ENCODE data around the gene SOCS7. TPM values are rescaled to one million over a fixed set of nuclear protein-coding genes. Genes with fewer than 3 reads are reported as not detected.
A peak's percentile ranks its signal among the peaks of the same experiment; 100 is the strongest.

SOCS7 gene
- total RNA-seq, 1 donor from 2014 or later = 17.8 TPM

GRCh38 chr17:38334480-38335364 is 16.9 kb upstream of the SOCS7 start:
- intact Hi-C loops (cut with DNase I) = no loop called here
- no peak for DNase-seq (ENCODE audit: low spot score)

- intact Hi-C loops (cut with DNase I) = no loop called here
- no peak for DNase-seq (ENCODE audit: low spot score)
Observed at GRCh38 chr17:38336838-38337237, 14.8 kb upstream of the SOCS7 start.

GRCh38 chr17:38338053-38338452 is 13.6 kb upstream of the SOCS7 start:
- intact Hi-C loops (cut with DNase I) = no loop called here
- no peak for DNase-seq (ENCODE audit: low spot score)

DNA sequence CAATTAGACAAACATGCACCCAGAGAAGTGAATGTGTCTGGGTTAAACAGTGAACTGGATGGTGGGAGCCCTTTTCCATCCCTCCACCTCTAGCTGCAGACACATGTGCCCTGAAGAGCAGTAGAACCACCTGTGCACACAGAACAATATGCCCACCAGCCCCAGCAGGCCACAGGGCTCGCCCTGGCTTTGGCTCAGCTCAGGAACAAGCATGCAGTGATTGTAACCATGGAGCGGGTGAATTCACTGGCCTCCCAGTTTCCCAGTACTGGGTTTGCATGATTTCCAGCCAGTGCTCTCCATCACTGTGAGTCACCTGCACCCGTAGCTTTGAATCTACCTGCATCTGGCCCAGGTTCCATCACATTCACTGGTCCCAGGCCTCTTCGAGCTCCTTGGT is 13.1 kb upstream of the SOCS7 start:
- intact Hi-C loops (cut with DNase I) = no loop called here

GRCh38 chr17:38339891-38340290 is 11.8 kb upstream of the SOCS7 start:
- no peak for DNase-seq (ENCODE audit: low spot score)
- intact Hi-C loops (cut with DNase I) = no loop called here

More for the DNA sequence above, 13.1 kb upstream of the SOCS7 start:
- no peak for DNase-seq (ENCODE audit: low spot score)

- no peak for DNase-seq (ENCODE audit: low spot score)
- intact Hi-C loops (cut with DNase I) = no loop called here
Observed at GRCh38 chr17:38341035-38341721, 10.5 kb upstream of the SOCS7 start.

- DNase-seq (ENCODE audit: low spot score) = no peak
- intact Hi-C loops (cut with DNase I) = no loop called here
Observed at GRCh38 chr17:38342886-38343607, 8.6 kb upstream of the SOCS7 start.

- intact Hi-C loops (cut with DNase I) = no loop called here
- DNase-seq (ENCODE audit: low spot score) = no peak
Observed at GRCh38 chr17:38343608-38344419, 7.8 kb upstream of the SOCS7 start, which contains the start of gene GPR179. Gene GPR179 (minus strand): TSS chr17:38343956. CDS start chr17:38343789, 167 bp downstream.

- intact Hi-C loops (cut with DNase I) = no loop called here
- DNase-seq (ENCODE audit: low spot score) = no peak
Observed at GRCh38 chr17:38344420-38344745, 7.3 kb upstream of the SOCS7 start.

DNA sequence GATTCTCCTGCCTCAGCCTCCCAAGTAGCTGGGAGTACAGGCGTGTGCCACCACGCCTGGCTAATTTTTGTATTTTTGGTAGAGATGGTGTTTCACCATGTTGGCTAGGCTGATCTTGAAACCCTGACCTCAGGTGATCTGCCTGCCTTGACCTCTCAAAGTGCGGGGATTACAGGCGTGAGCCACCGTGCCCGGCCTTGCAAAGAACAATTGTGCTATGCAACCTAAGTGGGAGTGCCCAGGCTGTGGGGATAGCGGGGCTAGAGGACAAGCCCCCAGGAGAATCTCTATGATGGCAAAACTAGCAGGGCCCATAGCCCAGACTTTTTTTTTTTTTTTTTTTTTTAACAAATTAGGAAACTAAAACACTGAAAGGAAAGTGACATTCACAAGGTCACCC is 5.9 kb upstream of the SOCS7 start:
- intact Hi-C loops (cut with DNase I) = no loop called here
- no peak for DNase-seq (ENCODE audit: low spot score)

DNA sequence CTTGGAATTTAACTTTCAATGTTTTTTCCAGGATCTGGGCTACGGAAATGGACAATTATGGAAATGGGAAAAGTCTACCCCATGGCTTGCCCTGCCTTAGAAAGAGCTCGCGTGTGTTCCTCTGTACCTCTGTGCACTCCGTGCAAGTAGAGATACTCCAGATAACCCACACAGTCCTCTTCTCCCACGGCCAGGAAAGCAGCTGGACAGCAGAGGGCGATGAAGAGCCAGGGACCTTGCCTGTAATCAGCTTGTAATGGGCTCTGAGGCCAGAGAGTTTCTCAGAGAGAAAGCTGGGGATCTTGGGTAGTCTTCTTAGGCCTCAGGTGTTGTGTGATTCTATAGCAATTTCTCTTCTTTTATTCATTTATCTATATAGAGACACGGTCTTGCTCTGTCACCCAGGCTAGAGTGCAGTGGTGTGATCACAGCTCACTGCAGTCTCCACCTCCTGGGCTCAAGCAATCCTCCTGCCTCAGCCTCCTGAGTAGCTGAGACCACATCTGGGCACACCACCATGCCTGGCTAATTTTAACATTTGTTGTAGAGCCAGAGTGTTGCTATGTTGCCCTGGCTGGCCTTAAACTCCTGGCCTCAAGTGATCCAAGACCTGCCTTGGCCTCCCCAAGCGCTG is 2.4 kb upstream of the SOCS7 start:
- intact Hi-C loops (cut with DNase I) = loop anchor here (1.0 kb wide), 1 partner anchor 65 kb away; no protein-coding TSS in a partner anchor
- DNase-seq (ENCODE audit: low spot score) = peak; percentile 91

DNA sequence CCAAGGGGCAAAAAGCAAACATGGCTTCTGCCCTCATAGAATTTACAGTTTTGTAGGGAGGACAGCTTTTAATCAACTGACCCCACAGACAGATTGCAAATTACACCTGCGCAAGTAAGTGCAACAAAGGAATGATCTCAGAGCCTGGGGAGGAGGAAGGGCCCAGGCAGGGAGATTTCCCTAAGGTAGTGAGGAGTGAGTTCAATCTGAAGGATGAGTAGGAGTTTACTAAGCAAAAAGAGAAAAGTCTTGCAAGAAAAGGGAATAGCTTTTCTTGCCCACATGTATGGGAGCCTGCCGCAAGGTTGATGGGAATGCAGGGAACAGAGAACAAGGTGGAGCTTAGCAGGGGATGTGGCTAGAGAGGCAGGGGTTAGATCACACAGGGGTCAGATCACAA is 1.6 kb upstream of the SOCS7 start:
- intact Hi-C loops (cut with DNase I) = loop anchor here (10.0 kb wide), 2 partner anchors 135 to 315 kb away; no protein-coding TSS in a partner anchor
- DNase-seq (ENCODE audit: low spot score) = no peak

GRCh38 chr17:38352245-38353085 is 821 bp downstream of the SOCS7 start:
- intact Hi-C loops (cut with DNase I) = loop anchor here (10.0 kb wide), 2 partner anchors 132 to 312 kb away; no protein-coding TSS in a partner anchor
- peak; percentile 85 for DNase-seq (ENCODE audit: low spot score)

- intact Hi-C loops (cut with DNase I) = loop anchor here (10.0 kb wide), 2 partner anchors 132 to 312 kb away; no protein-coding TSS in a partner anchor
- no peak for DNase-seq (ENCODE audit: low spot score)
Observed at GRCh38 chr17:38353086-38353604, 1.5 kb downstream of the SOCS7 start.

GRCh38 chr17:38353668-38354067 is 2.0 kb downstream of the SOCS7 start:
- intact Hi-C loops (cut with DNase I) = loop anchor here (10.0 kb wide), 2 partner anchors 131 to 311 kb away; no protein-coding TSS in a partner anchor
- DNase-seq (ENCODE audit: low spot score) = no peak

- intact Hi-C loops (cut with DNase I) = loop anchor here (10.0 kb wide), 2 partner anchors 130 to 310 kb away; no protein-coding TSS in a partner anchor
- no peak for DNase-seq (ENCODE audit: low spot score)
Observed at GRCh38 chr17:38354466-38354865, 2.8 kb downstream of the SOCS7 start.

GRCh38 chr17:38355251-38355650 is 3.6 kb downstream of the SOCS7 start:
- intact Hi-C loops (cut with DNase I) = loop anchor here (10.0 kb wide), 2 partner anchors 130 to 310 kb away; no protein-coding TSS in a partner anchor
- no peak for DNase-seq (ENCODE audit: low spot score)

Measured in cardiac septum (tissue), 1 donor.